ENCODE data around the gene IGF2BP2. TPM values are rescaled to one million over a fixed set of nuclear protein-coding genes. Genes with fewer than 3 reads are reported as not detected.

IGF2BP2 gene
- total and polyA plus RNA-seq, 2 of the 8 experiments (the other 6 are each of a cell fraction or from before 2014, with no cell fraction given), result 7.4 to 121 TPM

GRCh38 chr3:185750015-185750414 lies 74.8 kb downstream of the IGF2BP2 start (continued):
- no peak for TF ChIP-seq YY1 (IDR thresholded peaks at IDR 0.05; ENCODE audit: low read depth, low read length)
- no peak for TF ChIP-seq USF2 (IDR thresholded peaks at IDR 0.05; ENCODE audit: low read length)

All from H1 (cell line).